ENCODE results near the gene GNLY. TPM values are rescaled to one million over a fixed set of nuclear protein-coding genes. Genes with fewer than 3 reads are reported as not detected.

GNLY gene
- total and polyA plus RNA-seq, 2 of the 13 experiments (the other 11 are each of a cell fraction or from before 2014, with no cell fraction given) = not detected

DNA sequence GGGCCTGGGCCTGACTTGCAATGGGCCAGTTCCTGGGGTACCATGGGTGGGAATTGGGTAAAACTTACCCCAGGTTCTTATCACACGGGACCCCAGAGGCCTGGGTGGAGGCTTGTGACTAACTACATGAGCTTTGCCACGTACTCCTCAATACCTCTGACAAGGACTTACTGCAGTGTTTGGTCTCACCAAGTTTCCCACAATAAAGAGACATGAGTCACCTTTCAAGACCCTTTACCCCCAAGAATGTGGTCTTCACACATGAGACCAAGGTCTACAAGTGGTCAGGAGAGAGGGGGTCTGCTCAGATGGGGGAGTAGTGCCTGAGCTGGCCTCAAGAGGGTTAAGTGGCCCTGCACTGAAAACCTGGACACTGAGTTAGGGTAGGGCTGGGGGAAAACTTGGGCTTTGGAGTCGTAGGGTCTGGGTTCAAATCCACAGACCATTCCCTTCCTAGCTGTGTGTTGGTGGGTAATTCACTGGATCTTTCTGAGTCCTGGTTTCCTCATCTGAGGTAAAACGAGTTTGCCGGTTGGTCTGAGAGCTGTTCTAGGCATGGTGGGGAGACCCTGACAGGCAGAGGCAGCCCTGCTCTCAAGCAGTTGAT, 2.0 kb upstream of the GNLY start:
- Histone ChIP-seq H3K79me2 (ENCODE audit: insufficient read depth, low read length) (no peaks in the 10 kb centered on the region), H3K9me3 (ENCODE audit: low read length) (no peaks in the 10 kb centered on the region), H3K36me3 (replicated peaks in 1 of 2; ENCODE audit: control insufficient read depth in 1 of 2, insufficient read depth in 2 of 2, low read length in 2 of 2) (no peaks in the 10 kb centered on the region), H3K27ac (ENCODE audit: extremely low read length, insufficient read depth, low read length) (no peak overlapping the region), H3K27me3 (ENCODE audit: control insufficient read depth in 1 of 2, insufficient read depth in 2 of 2, low read length in 2 of 2) (peaks cover 11 to 46% of the 10 kb centered on the region in 2 experiments; a peak in 4 of 5 replicates), H4K20me1 (ENCODE audit: insufficient read depth, low read length) (no peaks in the 10 kb centered on the region), H3K4me1 (ENCODE audit: insufficient read depth, low read length) (no peaks in the 10 kb centered on the region), H3K4me2 (ENCODE audit: low read depth, low read length) (no peak overlapping the region), H2AFZ (ENCODE audit: low read length) (no peak overlapping the region), H3K9ac (ENCODE audit: insufficient read depth, low read depth, low read length) (no peak overlapping the region), H3K4me3 (replicated peaks in 1 of 3; ENCODE audit: insufficient read depth in 1 of 3, low read depth in 2 of 3, low read length in 3 of 3) (no peak overlapping the region)
- BruUV-seq (replicated peaks) = no TSS peak
- POLR2A ChIA-PET = no interaction called here
- intact Hi-C loops (cut with micrococcal nuclease; ENCODE audit: unreplicated experiment) (no loop called here), in situ Hi-C loops (cut with HindIII; ENCODE audit: extremely low pct_ligation_motif_present, low pct_unique_long_range_greater_than_20kb) (no loop called here)
- WGBS (ENCODE audit: low lambda C conversion rate) = 24% methylated on average over 5 of the region's 5 CpGs
- no peak for TF ChIP-seq REXO4 (CRISPR knock-in tag; IDR thresholded peaks at IDR 0.05; ENCODE audit: borderline replicate concordance)
- TF ChIP-seq ZNF775 (CRISPR knock-in tag; IDR thresholded peaks at IDR 0.05; ENCODE audit: borderline replicate concordance) = no peak
- TF ChIP-seq, protein P1, sequence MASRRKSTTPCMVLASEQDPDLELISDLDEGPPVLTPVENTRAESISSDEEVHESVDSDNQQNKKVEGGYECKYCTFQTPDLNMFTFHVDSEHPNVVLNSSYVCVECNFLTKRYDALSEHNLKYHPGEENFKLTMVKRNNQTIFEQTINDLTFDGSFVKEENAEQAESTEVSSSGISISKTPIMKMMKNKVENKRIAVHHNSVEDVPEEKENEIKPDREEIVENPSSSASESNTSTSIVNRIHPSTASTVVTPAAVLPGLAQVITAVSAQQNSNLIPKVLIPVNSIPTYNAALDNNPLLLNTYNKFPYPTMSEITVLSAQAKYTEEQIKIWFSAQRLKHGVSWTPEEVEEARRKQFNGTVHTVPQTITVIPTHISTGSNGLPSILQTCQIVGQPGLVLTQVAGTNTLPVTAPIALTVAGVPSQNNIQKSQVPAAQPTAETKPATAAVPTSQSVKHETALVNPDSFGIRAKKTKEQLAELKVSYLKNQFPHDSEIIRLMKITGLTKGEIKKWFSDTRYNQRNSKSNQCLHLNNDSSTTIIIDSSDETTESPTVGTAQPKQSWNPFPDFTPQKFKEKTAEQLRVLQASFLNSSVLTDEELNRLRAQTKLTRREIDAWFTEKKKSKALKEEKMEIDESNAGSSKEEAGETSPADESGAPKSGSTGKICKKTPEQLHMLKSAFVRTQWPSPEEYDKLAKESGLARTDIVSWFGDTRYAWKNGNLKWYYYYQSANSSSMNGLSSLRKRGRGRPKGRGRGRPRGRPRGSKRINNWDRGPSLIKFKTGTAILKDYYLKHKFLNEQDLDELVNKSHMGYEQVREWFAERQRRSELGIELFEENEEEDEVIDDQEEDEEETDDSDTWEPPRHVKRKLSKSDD (CRISPR knock-in tag; IDR thresholded peaks at IDR 0.05; ENCODE audit: low read depth) = no peak
- TF ChIP-seq MBD4 (IDR thresholded peaks at IDR 0.05; ENCODE audit: borderline replicate concordance, low read length) = no peak
- TF ChIP-seq, protein P2, sequence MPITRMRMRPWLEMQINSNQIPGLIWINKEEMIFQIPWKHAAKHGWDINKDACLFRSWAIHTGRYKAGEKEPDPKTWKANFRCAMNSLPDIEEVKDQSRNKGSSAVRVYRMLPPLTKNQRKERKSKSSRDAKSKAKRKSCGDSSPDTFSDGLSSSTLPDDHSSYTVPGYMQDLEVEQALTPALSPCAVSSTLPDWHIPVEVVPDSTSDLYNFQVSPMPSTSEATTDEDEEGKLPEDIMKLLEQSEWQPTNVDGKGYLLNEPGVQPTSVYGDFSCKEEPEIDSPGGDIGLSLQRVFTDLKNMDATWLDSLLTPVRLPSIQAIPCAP (CRISPR knock-in tag; IDR thresholded peaks at IDR 0.05; ENCODE audit: low read depth) = no peak
- TF ChIP-seq, protein P3, sequence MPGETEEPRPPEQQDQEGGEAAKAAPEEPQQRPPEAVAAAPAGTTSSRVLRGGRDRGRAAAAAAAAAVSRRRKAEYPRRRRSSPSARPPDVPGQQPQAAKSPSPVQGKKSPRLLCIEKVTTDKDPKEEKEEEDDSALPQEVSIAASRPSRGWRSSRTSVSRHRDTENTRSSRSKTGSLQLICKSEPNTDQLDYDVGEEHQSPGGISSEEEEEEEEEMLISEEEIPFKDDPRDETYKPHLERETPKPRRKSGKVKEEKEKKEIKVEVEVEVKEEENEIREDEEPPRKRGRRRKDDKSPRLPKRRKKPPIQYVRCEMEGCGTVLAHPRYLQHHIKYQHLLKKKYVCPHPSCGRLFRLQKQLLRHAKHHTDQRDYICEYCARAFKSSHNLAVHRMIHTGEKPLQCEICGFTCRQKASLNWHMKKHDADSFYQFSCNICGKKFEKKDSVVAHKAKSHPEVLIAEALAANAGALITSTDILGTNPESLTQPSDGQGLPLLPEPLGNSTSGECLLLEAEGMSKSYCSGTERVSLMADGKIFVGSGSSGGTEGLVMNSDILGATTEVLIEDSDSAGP (CRISPR knock-in tag; IDR thresholded peaks at IDR 0.05; ENCODE audit: borderline replicate concordance) = no peak
- TF ChIP-seq ZBTB7A (CRISPR knock-in tag; IDR thresholded peaks at IDR 0.05) = no peak
- TF ChIP-seq ZBTB20 (CRISPR knock-in tag; IDR thresholded peaks at IDR 0.05; ENCODE audit: borderline replicate concordance, low read depth) = no peak
- TF ChIP-seq, protein P4, sequence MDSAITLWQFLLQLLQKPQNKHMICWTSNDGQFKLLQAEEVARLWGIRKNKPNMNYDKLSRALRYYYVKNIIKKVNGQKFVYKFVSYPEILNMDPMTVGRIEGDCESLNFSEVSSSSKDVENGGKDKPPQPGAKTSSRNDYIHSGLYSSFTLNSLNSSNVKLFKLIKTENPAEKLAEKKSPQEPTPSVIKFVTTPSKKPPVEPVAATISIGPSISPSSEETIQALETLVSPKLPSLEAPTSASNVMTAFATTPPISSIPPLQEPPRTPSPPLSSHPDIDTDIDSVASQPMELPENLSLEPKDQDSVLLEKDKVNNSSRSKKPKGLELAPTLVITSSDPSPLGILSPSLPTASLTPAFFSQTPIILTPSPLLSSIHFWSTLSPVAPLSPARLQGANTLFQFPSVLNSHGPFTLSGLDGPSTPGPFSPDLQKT (CRISPR knock-in tag; IDR thresholded peaks at IDR 0.05; ENCODE audit: borderline replicate concordance) = no peak
- no peak for TF ChIP-seq NR2F6 (IDR thresholded peaks at IDR 0.05)
- no peak for TF ChIP-seq NR2F6 (CRISPR knock-in tag; IDR thresholded peaks at IDR 0.05)
- TF ChIP-seq, protein P5, sequence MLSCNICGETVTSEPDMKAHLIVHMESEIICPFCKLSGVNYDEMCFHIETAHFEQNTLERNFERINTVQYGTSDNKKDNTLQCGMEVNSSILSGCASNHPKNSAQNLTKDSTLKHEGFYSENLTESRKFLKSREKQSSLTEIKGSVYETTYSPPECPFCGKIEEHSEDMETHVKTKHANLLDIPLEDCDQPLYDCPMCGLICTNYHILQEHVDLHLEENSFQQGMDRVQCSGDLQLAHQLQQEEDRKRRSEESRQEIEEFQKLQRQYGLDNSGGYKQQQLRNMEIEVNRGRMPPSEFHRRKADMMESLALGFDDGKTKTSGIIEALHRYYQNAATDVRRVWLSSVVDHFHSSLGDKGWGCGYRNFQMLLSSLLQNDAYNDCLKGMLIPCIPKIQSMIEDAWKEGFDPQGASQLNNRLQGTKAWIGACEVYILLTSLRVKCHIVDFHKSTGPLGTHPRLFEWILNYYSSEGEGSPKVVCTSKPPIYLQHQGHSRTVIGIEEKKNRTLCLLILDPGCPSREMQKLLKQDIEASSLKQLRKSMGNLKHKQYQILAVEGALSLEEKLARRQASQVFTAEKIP (CRISPR knock-in tag; IDR thresholded peaks at IDR 0.05; ENCODE audit: borderline replicate concordance) = no peak
- no peak for TF ChIP-seq ZNF335 (CRISPR knock-in tag; IDR thresholded peaks at IDR 0.05)
- no peak for TF ChIP-seq POLR2A (IDR thresholded peaks at IDR 0.05; ENCODE audit: insufficient read depth in 1 of 2, low read depth in 2 of 2, low read length in 2 of 2)
- CTCF ChIA-PET (ENCODE audit: low intra/inter-chr PET ratio, low total read pairs) = no interaction called here
- FAIRE-seq (no peak), DNase-seq (ENCODE audit: low spot score) (no peak), ATAC-seq (no peak)
